Right lobe of liver (tissue), 4 donors: Measurements from ENCODE around the gene DIS3L2.

Experiments used
- POLR2A ChIP-seq: fragments of 450-650 bp; IDR thresholded peaks from one replicate; pipeline ENCODE4 v1.6.1; 2017; ENCODE audit warnings: antibody characterized with exemption, mild to moderate bottlenecking
- TF ChIP-seq, protein P1 (sequence below), 4 donors: fragments of 200-600 bp in 3 of 4; fragments of 450-650 bp in 1 of 4; IDR thresholded peaks; one replicate each; pipeline versions ENCODE4 v1.5.1 to v1.8.0; 2016 to 2022; ENCODE audit warnings: antibody characterized with exemption in 4 of 4, mild to moderate bottlenecking in 2 of 4
- donor health status: DM: no; HTN: no; CAD: no.
- donor health status: DM: no; HTN: no; CAD: no.
- donor health status: DM: no; HTN: yes; CAD: no.

- TF ChIP-seq, protein P1, sequence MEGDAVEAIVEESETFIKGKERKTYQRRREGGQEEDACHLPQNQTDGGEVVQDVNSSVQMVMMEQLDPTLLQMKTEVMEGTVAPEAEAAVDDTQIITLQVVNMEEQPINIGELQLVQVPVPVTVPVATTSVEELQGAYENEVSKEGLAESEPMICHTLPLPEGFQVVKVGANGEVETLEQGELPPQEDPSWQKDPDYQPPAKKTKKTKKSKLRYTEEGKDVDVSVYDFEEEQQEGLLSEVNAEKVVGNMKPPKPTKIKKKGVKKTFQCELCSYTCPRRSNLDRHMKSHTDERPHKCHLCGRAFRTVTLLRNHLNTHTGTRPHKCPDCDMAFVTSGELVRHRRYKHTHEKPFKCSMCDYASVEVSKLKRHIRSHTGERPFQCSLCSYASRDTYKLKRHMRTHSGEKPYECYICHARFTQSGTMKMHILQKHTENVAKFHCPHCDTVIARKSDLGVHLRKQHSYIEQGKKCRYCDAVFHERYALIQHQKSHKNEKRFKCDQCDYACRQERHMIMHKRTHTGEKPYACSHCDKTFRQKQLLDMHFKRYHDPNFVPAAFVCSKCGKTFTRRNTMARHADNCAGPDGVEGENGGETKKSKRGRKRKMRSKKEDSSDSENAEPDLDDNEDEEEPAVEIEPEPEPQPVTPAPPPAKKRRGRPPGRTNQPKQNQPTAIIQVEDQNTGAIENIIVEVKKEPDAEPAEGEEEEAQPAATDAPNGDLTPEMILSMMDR (IDR thresholded peaks at IDR 0.05): no peak
- no peak for TF ChIP-seq POLR2A
Measured at GRCh38 chr2:232038251-232038880, 76.9 kb downstream of the DIS3L2 start.
